Measurements from ENCODE around the gene PCNP. TPM values are rescaled to one million over a fixed set of nuclear protein-coding genes. Genes with fewer than 3 reads are reported as not detected.
A peak's percentile ranks its signal among the peaks of the same experiment; 100 is the strongest.
"Not testable (repeated sequence)": the region's sequence is repeated elsewhere in the genome, so short reads cannot be mapped to it uniquely, and the experiment has no call there.

PCNP gene, protein sequence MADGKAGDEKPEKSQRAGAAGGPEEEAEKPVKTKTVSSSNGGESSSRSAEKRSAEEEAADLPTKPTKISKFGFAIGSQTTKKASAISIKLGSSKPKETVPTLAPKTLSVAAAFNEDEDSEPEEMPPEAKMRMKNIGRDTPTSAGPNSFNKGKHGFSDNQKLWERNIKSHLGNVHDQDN
- 80.3 and 97.8 TPM in 2 replicates for total RNA-seq

DNA sequence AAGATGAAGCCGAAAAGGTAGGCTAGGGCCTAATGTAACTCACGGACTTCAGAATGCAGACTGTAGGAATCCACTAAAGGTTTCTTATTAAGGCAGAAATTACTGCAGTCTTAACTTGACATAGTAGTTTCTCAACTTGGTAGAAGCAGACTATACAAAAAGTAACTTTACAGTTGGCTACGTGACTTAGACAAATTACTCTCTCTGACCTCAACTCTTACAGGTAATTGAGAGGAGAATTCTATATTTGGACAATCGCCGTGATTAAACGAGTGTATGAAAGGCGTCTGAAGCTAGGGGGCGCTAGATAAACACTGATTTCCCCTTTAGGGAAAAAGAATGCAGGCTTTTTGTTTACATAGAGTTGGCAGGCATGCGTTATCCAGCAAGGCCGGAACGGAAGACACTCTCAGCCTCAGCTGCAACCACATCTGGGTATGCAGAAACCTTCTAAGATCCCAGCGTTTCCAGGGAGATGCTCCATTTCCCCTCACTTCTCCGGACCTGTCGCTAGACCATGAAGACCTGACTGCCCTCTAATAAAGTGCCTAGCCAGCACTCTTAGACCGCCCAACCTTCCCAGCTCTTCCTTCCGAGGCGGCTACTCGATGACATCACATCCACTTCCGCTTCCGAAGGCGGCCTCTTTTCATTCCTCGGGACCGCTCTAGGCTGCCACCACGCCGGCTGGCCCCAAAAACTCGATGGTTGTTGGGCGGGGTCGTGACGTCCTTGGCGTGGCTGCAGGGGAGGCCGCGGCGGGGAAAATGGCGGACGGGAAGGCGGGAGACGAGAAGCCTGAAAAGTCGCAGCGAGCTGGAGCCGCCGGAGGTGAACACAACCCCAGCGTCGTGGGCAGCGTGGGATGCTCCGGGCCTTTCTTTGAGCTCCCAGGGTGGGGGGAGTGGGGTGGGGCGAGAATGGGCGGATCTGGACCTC, at the start of gene PCNP:
TSS of gene PCNP (plus strand) at position 732 of the 939 bp plus-strand sequence. CDS start at position 768, 36 bp downstream.
- peak; percentile 97 for DNase-seq (ENCODE audit: low read depth, low spot score)

DNA sequence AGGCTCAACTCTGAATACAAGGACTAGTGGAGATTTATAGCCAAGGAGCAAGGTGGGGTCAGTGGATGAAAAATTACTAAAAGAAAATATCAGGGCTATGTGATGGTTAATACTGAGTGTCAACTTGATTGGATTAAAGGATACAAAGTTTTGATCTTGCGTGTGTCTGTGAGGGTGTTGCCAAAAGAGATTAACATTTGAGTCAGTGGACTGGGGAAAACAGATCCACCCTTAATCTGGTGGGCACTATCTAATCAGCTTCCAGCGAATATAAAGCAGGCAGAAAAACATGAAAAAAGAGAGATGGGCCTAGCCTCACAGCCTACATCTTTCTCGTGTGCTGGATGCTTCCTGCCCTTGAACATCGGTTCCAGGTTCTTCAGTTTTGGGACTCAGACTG, 46.5 kb upstream of the PCNP start:
- no peak for DNase-seq (ENCODE audit: low read depth, low spot score)

DNA sequence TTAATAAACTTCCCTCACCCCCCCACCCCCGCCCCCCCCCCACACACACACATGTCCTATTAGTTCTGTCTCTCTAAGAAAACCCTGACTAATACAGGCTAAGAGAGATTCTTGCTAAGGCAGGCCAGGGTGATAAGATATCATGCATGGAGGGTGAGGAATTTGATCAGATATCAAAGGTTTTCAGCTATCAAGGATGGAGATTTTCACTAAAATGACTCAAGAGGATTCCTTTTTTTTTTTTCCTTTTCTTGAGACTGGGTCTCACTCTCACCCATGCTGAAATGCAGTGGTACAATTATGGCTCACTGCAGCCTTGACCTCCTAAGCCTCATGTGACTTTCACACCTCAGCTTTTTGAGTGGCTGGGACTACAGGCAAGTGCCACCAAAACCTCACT, 46.1 kb upstream of the PCNP start:
- no peak for DNase-seq (ENCODE audit: low read depth, low spot score)

DNA sequence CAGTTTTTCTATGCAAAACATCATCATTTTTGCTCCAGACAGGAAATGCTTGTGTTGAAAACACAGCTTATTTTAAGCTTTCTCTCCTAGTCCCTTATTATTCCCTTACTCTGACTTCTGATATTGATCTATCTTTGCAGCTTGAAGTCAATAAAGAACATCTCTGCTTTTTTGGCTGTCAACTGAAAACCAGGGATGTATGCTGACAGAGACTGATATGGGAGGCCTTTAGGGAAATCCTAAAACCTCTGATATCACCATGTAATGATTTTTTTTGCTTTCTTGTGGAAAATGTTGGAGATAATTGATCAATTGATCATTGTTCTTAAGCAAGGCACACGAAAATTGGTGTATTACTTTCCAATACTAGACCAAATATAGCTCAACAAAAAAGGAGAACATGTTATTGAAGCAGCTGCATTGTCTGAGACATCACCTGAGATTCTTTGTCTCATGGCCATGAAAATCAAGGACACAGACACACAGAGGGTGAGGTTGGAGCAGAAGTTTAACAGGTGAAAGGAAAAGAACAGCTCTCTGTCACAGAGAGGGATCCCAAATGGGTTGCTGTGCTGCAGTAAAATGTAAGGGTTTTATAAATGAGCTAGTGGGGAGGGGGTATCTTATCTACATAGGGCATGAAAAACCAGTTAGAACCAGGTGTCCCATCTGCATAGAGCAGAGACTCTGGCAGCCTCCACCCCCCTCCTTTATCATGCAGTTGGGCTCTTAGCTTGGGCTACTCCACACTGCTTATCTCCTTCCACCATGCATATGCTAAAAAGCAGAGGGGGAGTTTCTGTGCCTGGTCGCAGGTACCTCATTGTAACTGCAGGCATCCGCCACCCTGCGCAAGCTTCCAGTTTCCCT, 43.9 kb upstream of the PCNP start:
- no peak for DNase-seq (ENCODE audit: low read depth, low spot score)

DNA sequence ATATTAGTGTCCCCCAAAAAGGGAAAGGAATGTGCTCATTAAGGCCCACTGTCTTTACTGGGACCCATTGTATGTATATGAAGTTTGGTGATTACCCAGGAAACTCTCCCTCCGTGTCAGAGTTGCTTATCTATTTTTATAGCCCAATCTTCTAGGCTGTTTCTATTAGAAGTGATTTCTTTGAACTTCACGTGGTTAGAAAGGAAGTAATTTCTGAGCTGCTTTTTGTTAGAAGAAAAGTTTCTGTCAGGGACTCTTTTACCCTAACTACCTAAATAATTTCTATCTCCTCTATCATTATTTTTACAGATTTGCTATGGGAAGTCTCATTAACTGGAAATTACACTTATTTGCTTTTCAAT, 43.3 kb upstream of the PCNP start:
- DNase-seq (ENCODE audit: low read depth, low spot score): no peak

DNA sequence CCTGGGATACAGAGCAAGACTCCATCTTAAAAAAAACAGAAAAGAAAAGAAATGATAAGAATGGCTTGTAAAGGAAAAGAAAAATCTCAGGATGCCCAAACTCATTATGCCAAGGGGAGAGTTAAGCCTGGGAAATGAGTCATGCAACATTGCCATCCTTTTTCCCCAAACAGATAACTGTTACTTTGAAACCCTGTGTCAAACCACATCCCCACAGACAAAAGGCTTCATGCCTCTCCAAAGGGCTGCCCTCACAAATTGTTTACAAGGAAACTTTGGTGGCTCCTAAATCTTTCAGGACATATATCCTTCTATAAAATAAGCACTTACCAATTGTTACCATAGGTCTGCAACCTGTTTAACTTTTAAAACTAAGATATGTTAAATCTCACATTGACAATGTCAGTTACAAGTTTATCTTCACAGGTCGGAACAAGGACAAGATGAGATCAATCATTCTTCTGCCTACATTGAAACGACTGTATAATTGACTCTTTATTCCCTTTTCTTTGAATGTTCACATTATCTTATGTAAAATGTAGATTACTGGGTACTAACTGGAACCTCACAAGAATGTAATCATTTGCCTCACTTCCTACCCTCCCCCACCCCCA, 42.4 kb upstream of the PCNP start:
- no peak for DNase-seq (ENCODE audit: low read depth, low spot score)

DNA sequence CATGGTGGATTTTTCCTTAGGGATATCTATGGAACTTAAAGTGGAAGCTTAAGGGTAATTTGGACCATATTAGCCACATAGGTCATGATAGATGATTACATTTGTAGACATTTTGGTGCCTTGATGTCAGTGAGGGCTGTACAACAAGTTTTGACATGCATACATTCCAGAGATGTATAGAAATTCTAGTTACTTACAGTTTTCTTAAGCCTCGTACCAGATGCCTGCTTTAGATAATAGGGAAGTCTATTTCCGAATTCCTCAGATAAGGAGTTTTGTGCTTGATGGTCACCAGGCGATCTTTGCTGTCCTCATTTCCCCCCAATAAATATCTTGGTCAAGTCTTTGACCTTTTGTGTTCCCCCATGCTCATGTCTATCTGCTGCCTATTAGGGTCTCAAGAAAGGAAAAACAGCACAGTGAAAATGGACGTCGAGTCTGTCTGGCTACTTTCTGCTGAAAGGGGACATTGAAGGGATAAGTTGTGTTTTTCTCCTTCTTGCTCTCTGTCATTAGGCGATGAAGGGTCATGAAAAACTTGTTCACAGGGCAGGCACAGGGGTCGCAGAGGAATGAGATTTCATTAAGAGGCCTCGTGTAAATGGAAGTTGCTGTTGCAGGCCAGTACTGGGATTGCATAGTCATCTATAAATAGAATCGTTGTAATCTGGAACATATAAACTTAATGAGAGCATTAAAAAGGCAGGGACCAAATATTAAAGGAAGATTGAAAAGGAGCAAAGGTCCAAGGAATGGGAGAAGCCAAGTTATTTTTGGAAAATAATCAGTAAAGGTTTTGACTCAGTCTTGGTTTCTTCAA, 41.0 kb upstream of the PCNP start:
- no peak for DNase-seq (ENCODE audit: low read depth, low spot score)

DNA sequence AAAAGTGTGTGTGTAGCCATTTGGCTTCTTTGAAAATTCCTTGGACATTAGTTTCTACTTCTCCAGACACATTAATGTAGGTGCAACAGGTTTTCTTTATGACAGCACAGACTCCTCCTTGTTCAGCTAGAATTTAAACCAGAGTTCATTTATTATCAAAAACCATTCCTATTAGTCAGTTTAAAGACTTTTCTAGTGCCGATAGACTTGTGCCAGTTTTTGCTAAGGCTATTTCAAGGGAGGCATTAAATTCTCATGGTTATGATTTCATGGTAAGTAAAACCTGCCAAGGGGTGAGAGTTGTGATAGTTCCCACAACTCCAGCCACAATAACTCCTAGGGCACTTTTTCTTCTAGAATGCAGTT, 40.4 kb upstream of the PCNP start:
- no peak for DNase-seq (ENCODE audit: low read depth, low spot score)

DNA sequence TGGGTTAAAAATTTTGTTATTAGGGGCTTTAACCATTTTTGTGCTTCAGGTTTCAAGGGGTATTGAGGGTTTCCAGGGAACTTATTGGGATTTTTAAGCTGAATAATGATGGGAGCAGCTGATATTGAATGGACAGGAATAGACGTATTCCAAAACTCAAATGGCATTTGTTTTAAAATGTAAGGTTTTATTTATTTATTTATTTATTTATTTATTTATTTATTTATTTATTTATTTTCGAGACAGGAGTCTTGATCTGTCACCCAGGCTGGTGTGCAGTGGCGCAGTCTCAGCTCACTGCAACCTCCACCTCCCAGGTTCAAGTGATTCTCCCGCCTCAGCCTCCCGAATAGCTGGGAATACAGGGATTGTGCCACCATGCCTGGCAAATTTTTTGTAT, 38.8 kb upstream of the PCNP start:
- no peak for DNase-seq (ENCODE audit: low read depth, low spot score)

DNA sequence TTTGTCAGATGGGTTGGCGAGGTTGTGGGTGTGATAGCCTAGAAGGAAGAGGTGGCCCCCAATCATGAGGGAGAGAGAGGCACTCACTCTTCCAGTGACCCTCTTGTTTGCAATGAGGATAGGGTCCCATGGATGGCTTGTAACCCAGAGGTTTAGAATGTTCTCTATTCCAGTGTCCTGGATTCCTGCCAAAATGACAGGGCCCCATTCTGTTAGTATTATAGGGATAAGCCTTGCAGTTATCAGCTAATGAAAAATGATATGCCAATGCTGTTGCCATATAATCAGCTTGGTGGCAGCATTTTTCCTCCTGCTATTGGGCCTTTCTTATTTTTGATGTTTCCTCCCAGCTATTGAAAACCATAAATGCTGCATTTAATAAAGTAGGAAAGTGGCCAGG, 37.7 kb upstream of the PCNP start:
- DNase-seq (ENCODE audit: low read depth, low spot score): no peak

DNA sequence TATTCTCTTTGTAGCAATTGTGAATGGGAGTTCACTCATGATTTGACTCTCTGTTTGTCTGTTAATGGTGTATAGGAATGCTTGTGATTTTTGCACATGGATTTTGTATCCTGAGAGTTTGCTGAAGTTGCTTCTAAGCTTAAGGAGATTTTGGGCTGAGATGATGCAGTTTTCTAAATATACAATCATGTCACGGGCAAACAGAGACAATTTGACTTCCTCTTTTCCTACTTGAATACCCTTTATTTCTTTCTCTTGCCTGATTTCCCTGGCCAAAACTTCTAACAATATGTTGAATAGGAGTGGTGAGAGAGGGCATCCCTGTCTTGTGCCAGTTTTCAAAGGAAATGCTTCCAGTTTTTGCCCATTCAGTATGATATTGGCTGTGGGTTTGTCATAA, 37.0 kb upstream of the PCNP start:
- DNase-seq (ENCODE audit: low read depth, low spot score): not testable (repeated sequence)

DNA sequence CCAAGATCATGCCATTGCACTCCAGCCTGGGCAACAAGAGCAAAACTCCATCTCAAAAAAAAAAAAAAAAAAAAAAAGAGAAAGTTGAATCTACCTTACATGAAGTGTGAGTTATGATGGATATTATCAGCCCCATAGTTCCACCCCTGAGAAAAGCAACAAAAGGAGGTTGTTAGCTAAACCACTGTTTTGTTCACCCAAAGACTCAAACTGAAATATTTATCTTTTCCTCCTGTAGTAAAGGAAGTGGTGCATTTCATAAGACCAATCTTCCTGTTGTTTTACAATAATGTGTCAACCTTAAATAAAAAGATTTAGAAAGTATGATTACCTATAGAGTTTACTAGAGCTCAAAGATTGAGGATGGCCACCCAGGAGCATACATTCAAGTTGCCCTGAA, 31.0 kb upstream of the PCNP start:
- DNase-seq (ENCODE audit: low read depth, low spot score): no peak

DNA sequence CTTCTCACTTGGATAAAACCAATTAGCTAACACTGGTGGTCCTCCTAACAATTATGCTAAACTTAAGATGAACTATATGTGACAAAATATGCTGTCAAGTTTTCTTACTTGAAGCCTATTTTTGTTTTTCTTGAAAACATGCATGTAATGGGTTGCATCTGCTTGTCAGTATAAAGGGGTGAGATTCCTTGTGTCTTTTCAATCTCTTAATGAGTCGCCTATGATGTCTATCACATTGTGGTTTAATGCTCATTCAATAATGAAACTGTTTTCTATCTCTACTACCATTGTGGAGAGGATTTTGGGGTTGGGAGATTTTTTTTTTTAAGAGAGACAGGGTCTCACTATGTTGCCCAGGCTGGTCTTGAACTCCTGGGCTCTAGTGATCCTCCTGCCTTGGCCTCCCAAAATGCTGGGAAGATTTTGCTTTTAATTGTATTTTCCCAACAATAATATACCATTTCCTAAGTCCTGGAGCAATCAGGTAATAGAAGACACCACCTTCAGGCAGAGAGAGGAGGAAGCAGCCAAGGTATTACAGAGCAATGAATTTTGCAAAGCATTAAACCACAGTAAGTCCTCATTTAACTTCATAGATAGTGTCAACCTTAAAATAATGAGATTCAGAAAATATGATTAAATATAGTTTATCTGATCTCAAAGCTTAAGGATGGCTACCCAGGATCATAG, 29.7 kb upstream of the PCNP start:
- DNase-seq (ENCODE audit: low read depth, low spot score): no peak

DNA sequence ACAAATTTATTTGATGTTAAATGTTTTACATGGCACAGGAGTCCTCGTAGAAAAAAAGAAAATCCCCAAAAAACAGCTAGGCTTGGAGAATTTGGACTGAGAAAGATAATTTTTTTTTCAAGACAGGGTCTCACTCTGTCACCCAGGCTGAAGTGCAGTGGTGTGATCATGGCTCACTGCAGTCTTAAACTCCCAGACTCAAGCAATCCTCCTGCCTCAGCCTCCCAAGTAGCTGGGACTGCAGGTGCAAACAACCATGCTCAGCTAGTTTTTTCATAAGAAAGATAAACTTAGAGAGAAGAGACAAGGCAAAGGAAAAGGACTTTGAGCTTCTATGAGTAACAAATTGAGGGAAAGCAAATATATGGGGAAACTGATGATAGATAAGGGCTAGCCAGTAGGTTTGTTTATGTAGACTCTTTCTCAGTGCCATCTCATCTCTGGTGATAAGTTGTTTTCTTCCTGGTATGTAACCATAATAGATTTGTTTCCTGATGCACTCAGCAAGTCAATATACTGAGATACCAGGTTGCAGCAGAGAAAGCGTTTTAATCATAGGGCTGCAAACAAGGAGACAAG, 25.4 kb upstream of the PCNP start:
- no peak for DNase-seq (ENCODE audit: low read depth, low spot score)

DNA sequence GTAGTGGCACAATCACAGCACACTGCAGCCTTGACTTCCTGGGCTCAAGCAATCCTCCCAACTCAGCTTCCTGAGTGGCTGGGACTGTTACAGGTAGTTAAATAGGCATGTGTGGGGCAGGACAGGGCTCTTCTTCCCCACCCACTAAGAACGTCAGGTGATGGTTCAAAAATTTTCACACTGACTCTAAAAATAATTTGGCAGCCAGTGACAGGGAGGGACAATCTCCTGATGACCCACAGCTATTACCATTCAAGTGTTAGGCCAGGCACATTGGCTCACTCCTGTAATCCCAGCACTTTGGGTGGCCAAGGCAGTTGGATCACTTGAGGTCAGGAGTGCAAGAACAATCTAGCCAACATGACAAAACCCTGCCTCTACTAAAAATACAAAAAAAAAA, 24.5 kb upstream of the PCNP start:
- DNase-seq (ENCODE audit: low read depth, low spot score): no peak

DNA sequence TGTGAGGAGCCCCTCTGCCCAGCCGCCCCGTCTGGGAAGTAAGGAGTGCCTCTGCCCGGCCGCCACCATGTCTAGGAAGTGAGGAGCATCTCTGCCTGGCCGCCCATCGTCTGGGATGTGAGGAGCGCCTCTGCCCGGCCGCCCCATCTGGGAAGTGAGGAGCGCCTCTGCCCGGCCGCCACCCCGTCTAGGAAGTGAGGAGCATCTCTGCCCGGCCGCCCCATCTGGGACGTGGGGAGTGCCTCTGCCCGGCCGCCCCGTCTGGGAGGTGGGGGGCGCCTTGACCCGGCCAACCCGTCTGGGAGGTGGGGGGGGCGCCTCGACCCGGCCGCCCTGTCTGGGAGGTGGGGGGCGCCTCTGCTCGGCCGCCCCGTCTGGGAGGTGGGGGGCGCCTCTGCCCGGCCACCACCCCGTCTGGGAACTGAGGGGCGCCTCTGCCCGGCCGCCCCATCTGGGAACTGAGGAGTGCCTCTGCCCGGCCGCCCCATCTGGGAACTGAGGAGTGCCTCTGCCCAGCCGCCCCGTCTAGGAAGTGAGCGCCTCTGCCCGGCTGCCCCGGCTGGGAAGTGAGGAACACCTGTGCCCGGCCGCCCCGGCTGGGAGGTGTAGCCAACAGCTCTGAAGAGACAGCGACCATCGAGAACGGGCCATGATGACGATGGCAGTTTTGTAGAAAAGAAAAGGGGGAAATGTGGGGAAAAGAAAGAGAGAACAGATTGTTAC, 22.5 kb upstream of the PCNP start:
- not testable (repeated sequence) for DNase-seq (ENCODE audit: low read depth, low spot score)

DNA sequence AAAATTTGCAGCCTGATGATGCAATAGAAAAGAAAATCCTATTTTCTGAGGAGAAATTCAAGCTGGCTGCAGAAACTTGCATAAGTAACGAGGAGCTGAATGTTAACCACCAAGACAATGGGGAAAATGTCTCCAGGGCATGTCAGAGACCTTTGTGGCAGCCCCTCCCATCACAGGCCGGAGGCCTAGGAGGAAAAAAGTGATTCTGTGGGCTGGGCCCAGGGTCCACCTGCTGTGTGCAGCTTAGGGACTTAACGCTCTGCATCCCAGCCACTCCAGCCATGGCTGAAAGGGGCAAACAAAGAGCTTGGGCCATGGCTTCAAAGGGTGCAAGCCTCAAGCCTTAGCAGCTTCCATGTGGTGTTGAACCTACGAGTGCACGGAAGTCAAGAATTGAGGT, 20.6 kb upstream of the PCNP start:
- not testable (repeated sequence) for DNase-seq (ENCODE audit: low read depth, low spot score)

DNA sequence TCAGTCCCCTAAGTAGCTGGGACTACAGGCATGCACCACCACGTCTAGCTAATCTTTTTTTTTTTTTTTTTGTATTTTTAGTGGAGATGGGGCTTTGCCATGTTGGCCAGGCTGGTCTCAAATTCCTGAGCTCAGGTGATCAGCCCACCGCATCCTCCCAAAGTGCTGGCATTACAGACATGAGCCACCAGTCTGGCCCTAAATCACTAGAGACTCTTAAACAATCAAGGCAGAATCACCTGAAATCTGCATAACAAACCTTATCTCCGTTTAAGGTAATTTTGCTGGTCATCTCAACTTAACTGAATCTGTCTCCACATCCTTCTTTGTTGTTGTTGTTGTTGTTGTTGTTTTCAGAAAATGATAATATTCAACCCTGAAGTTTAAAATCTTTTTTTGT, 17.9 kb upstream of the PCNP start:
- DNase-seq (ENCODE audit: low read depth, low spot score): no peak

DNA sequence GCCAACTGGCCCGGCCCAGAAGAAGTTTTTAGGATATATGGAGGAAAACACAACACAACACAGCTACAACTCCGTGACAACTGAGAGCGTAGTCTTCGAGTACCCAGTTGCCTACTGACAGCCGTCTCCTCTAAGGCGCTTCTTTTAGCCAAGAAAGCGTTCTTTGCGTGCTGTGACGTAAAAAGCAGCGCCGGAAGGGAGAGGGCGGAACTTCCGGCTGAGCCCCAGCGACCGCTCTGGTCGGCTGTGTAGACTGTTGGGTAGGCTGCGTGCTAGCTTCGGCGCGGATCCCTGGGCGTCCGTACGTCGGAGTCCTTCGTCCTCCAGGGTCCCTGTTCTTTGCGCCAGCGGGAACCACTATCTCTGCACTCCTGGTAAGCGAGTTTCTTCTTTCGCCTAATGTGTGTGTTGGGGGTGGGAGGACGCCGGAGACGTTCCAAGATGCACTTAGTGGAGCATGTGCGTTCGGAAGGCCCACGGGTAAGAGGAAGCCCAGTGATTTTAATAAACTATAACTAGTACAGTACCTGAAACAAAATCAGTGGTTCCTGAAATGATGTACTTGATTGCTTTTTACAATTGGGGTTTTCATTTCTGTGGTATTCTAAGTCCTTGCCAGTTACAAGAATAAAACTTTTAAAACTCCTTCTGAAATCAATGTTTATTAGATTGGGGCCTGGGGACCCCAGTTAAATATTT, 12.2 kb upstream of the PCNP start, which contains the start of gene TRMT10C:
TSS of gene TRMT10C (plus strand) at position 239 of the 699 bp plus-strand sequence. CDS start 2,914 bp downstream, outside the sequence.
- DNase-seq (ENCODE audit: low read depth, low spot score): peak; percentile 73
